ENCODE measurements around the gene CLDN1.

CLDN1 gene

GRCh38 chr3:190314741-190315140 is 7.5 kb downstream of the CLDN1 start:
- no peak for TF ChIP-seq CTCF (IDR thresholded peaks at IDR 0.05)
- H3K4me3 ChIP-seq (ENCODE audit: low read depth in 1 of 2, low read length in 1 of 2), result no peak overlapping the region
- peaks cover 31% of the 10 kb centered on the region for H3K27me3 ChIP-seq
- no peaks in the 10 kb centered on the region for H3K4me1 ChIP-seq (ENCODE audit: control insufficient read depth in 1 of 2, insufficient read depth in 1 of 2, low read depth in 1 of 2, low read length in 1 of 2)
- no peaks in the 10 kb centered on the region for H3K9me3 ChIP-seq
- no peak overlapping the region for H3K27ac ChIP-seq
- H3K36me3 ChIP-seq, result no peaks in the 10 kb centered on the region

GRCh38 chr3:190309414-190309813 is 12.8 kb downstream of the CLDN1 start:
- no peaks in the 10 kb centered on the region for H3K9me3 ChIP-seq
- H3K4me1 ChIP-seq (ENCODE audit: control insufficient read depth in 1 of 2, insufficient read depth in 1 of 2, low read depth in 1 of 2, low read length in 1 of 2), result no peaks in the 10 kb centered on the region
- TF ChIP-seq CTCF (IDR thresholded peaks at IDR 0.05), result no peak
- H3K27ac ChIP-seq, result no peak overlapping the region
- no peaks in the 10 kb centered on the region for H3K36me3 ChIP-seq
- H3K27me3 ChIP-seq, result no peaks in the 10 kb centered on the region
- no peak overlapping the region for H3K4me3 ChIP-seq (ENCODE audit: low read depth in 1 of 2, low read length in 1 of 2)

- no peak overlapping the region for H3K27ac ChIP-seq
- H3K36me3 ChIP-seq, result no peaks in the 10 kb centered on the region
- H3K27me3 ChIP-seq, result no peaks in the 10 kb centered on the region
- no peak for TF ChIP-seq CTCF (IDR thresholded peaks at IDR 0.05)
- H3K4me3 ChIP-seq (ENCODE audit: low read depth in 1 of 2, low read length in 1 of 2), result no peak overlapping the region
- H3K4me1 ChIP-seq (ENCODE audit: control insufficient read depth in 1 of 2, insufficient read depth in 1 of 2, low read depth in 1 of 2, low read length in 1 of 2), result no peaks in the 10 kb centered on the region
- no peaks in the 10 kb centered on the region for H3K9me3 ChIP-seq
Observed at GRCh38 chr3:190308154-190308553, 14.1 kb downstream of the CLDN1 start.

GRCh38 chr3:190307164-190307545 is 15.1 kb downstream of the CLDN1 start:
- H3K27ac ChIP-seq, result no peak overlapping the region

GRCh38 chr3:190306513-190307163 is 15.6 kb downstream of the CLDN1 start:
- H3K27me3 ChIP-seq, result no peaks in the 10 kb centered on the region
- no peak overlapping the region for H3K27ac ChIP-seq
- H3K36me3 ChIP-seq, result no peaks in the 10 kb centered on the region
- H3K4me3 ChIP-seq (ENCODE audit: low read depth in 1 of 2, low read length in 1 of 2), result no peak overlapping the region
- no peaks in the 10 kb centered on the region for H3K4me1 ChIP-seq (ENCODE audit: control insufficient read depth in 1 of 2, insufficient read depth in 1 of 2, low read depth in 1 of 2, low read length in 1 of 2)
- TF ChIP-seq CTCF (IDR thresholded peaks at IDR 0.05), result no peak
- no peaks in the 10 kb centered on the region for H3K9me3 ChIP-seq

More at GRCh38 chr3:190307164-190307545, 15.1 kb downstream of the CLDN1 start:
- no peak for TF ChIP-seq CTCF (IDR thresholded peaks at IDR 0.05)
- Histone ChIP-seq H3K9me3 (no peaks in the 10 kb centered on the region), H3K4me3 (ENCODE audit: low read depth in 1 of 2, low read length in 1 of 2) (no peak overlapping the region), H3K4me1 (ENCODE audit: control insufficient read depth in 1 of 2, insufficient read depth in 1 of 2, low read depth in 1 of 2, low read length in 1 of 2) (no peaks in the 10 kb centered on the region), H3K27me3 (no peaks in the 10 kb centered on the region), H3K36me3 (no peaks in the 10 kb centered on the region)
